GM21526 (cell line): ENCODE data around the gene MCHR1.
"Not testable (repeated sequence)": the region's sequence is repeated elsewhere in the genome, so short reads cannot be mapped to it uniquely, and the experiment has no call there.

Experiments used
- ATAC-seq: cut with Tn5 transposase; IDR thresholded peaks from one replicate; pipeline ENCODE4 v1.9.1; 2021; ENCODE audit warnings: moderate library complexity; ENCODE audit not compliant: unreplicated experiment, low FRiP score

Gene MCHR1

DNA sequence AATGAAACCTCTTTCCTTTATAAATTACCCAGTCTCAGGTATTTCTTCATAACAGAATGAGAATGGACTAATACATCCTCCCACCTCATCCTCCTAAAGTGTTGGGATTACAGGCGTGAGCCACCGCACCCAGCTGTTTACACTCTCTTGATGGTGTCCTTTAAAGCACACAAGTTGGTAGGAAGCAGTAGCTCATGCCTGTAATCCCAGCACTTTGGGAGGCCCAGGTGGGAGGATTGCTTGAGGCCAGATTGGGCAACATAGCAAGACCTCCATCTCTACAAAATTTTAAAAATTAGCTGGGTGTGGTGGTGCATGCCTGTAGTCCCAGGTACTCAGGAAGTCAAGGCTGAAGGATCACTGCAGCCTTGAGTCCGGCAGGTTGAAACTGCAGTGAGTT, 23.3 kb upstream of the MCHR1 start:
- not testable (repeated sequence) for ATAC-seq

DNA sequence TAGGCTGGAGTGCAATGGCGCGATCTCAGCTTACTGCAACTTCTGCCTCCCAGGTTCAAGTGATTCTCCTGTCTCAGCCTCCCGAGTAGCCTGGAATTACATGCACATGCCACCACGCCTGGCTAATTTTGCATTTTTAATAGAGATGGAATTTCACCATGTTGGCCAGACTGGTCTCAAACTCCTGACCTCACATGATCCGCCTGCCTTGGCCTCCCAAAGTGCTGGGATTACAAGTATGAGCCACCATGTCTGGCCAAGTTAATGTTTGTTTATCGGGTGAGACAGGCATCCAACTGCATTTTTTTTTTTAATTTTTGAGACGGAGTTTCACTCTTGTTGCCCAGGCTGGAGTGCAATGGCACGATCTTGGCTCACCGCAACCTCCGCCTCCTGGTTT, 22.6 kb upstream of the MCHR1 start:
- not testable (repeated sequence) for ATAC-seq

DNA sequence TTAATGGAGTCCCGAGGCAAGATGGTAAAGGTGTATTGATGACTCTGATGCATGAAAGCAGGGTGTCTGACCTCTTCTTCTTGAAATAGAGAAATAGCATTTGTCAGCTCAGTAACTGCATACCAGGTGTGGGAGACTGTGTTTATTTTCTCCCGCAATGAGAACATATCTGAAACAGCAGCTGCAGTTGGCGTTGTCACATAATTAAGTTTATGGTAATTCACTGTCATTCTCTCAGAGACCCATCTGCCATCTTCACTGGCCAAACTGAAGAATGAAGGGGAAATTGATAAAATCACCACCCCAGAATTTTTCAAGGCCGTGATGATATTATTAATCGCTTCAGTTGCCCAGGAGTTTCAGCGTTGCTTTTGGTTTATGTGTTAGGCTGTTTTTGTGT, 20.1 kb upstream of the MCHR1 start:
- no peak for ATAC-seq

DNA sequence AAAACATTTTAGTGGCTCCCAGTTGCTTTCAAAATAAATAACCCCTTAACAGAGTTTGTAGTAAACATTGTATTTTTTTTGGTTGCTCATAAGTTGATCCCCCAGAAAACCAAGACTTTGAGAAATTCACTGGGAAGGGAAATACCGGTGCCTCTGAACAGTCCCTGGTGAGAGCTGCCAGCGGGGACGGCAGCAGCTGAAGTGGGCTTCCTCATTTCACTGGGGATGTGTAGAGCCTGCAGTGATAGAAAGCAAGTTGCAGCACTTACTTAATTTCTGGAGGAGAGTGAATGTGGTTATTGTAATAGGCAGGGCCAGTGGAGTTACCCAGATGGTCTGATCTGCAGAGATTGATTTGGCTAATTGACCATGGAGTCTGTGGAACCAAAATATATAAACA, 18.6 kb upstream of the MCHR1 start:
- ATAC-seq = no peak

DNA sequence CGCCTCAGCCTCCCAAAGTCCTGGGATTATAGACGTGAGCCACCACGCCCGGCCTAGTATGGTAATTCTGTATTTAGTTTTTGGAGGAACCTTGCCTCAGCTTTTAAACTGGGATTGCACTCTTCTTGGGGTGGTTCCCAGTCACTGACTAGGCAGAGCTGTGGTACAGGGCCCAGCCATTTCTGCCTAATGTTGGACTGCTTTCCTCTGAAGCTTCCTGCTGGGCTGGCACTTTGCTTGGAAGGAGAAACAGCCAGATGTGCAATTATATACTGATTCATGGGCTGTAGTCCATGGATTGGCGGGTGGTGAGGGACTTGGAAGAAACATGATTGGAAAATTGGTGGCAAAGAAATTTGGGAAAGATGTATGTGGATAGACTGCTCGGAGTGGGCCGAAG, 17.6 kb upstream of the MCHR1 start:
- no peak for ATAC-seq

DNA sequence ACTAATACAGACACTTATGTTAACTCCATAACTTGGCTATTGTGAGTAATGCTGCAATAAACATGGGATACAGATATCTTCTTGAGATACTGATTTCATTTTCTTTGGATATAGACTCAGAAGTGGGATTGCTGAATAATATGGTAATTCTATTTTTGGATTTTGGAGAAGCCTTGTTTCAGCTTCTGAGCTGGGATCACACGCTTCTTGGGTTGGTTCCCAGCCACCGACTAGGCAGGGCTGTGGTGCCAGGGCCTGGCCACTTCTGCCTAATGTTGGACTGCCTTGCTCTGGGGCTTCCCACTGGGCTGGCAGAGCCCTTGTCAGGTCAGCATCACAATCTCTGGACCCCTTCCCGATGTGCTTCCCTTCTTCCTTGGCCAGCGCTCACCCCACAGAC, 14.0 kb upstream of the MCHR1 start:
- ATAC-seq = no peak

DNA sequence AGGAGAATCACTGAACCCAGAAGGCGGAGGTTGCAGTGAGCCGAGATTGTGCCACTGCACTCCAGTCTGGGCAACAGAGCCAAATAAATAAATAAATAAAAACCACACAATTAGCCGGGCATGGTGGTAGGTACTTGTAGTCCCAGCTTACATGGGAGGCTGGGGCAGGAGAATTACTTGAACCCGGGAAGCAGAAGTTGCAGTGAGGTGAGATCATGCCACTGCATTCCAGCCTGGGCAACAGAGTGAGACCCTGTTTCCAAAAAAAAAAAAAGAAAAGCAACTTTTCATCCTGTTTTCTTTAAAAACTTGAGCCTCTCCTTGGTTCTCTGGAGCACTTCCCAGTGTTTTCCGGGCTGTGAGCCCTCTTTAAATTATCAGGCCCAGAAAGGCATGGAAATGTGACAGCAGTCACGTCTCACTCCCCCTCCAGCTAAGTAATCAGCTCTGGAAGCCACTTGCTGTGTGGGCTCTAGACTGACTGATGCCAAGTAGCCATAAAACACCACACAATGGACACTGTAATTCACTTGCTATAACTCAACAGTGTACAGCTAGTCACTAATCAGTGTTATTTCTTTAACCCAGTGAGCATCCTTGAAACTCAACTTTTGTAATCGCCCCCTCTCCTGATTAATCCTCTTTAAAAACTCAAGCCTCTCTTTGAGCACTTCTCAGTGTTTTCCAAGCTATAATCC, 13.0 kb upstream of the MCHR1 start:
- no peak for ATAC-seq

DNA sequence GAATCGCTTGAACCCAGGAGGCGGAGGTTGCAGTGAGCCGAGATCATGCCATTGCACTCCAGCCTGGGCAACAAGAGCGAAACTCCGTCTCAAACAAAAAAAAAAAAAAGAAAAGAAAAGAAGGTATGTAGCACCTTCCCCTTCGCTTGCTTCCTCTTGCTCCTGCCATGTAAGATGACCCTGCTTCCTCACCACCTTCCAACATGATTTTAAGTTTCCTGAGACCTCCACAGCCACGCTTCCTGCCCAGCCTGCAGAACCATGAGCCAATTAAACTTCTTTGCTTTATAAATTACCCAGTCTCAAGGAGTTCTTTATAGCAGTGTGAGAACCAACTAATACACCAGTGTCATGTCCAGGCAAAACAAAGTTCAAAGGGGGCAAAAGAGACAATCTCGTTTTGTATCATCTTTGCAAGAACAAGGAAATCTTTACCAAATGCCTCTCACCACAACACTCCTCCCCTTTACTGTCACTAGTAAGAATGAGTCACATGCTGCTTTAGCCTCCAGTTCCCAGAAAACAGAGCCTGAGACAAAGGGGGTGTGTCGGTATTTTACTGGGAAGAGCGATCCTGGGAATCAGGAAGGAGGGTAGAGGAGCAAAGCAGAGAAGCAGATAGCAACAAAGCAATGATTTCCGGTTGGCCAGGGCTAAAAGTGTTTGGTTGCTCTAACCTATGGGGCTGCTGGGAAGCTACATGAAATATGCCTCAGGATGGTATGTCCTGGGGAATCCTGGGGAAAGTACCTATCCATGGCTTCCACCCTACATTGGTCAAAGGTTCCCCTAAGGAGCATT, 10.5 kb upstream of the MCHR1 start:
- no peak for ATAC-seq

DNA sequence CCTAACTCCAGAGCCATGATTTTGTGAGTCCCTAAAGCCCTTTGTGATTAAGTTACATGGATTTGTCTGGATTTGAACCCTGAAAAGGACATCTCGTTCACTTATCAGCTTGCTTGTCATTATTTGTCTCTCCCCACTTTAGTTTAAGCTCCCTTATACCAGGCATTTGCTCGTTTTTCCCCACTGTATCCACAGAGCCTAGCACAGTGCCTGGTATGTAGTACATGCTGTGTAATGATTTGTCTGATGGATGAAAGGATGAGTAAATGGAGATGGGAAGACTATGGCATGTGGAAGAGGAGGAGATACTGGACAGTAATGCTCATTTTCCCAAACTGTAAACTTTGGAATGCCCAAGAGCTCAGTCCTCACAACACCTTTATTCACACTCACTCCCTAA, 9.2 kb upstream of the MCHR1 start:
- ATAC-seq = no peak

DNA sequence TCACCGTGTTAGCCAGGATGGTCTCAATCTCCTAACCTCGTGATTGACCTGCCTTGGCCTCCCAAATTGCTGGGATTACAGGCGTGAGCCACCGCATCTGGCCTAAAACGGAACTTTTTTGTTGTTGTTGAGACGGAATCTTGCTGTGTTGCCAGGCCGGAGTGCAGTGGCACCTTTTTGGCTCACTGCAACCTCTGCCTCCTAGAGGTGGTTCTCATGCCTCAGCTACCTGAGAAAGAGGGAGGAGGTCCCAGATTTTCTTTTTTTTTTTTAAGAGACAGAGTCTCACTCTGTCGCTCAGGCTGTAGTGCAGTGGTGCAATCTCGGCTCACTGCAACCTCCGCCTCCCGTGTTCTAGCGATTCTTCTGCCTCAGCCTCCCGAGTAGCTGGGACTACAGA, 7.9 kb upstream of the MCHR1 start:
- no peak for ATAC-seq

DNA sequence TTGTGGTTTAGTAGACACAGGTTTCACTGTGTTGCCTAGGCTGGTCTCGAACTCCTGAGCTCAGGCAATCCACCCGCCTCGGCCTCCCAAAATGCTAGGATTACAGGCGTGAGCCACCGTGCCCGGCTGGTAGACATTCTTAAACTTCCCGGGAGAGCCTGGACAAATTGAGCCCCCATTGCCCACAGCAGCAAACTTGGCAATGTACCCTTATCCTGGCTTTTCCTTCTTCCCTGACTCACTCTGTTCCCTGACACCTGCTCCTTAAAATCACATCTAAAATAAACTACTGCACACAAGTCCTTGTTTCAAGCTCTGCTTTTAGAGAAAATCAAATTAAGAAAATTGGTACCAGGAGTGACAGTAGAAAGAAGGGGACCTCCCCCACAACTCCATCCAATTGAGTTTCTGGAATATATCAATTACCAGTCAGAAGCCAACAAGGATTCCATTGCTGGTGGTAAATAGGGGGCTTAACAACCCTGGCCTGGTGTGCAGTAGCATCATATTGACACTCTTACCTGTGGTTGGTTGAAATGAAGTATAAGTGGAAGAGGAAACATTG, 7.4 kb upstream of the MCHR1 start:
- no peak for ATAC-seq

DNA sequence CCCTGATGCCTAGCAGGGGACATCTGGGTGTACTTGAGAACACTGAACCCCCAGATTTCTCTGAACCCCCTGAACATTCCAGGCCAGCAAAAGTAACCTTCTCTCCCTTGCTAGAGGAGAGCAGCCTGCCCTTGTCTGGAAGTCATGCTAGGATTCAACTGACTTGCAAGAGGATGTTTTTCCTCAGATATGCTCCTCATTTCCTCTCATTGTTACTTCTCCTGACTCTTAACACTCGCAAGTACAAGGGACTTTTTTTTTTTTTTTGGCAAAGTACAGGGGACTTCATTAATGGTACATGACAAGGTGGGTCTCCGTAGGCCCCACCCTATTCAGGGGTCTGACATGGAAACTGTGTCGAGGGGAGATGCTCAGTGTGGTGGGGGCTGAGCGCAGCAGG, 6.3 kb upstream of the MCHR1 start:
- no peak for ATAC-seq

DNA sequence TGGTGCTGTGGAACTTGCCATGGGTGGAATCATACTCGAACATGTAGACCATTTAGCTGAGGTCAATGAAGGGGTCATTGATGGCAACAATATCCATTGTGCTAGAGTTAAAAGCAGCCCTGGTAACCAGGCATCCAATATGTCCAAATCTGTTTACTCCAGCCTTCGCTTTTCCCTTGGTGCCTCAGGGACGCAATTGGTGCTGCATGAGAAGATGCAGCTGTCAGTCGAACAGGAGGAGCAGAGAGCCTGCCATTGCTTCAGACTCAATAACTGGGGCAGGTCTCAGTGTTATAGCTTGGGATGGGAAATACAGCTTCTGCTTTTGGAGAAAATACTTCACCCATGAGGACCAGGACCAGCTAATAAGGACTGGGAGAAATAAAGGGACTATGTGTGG, 5.0 kb upstream of the MCHR1 start:
- ATAC-seq = no peak

DNA sequence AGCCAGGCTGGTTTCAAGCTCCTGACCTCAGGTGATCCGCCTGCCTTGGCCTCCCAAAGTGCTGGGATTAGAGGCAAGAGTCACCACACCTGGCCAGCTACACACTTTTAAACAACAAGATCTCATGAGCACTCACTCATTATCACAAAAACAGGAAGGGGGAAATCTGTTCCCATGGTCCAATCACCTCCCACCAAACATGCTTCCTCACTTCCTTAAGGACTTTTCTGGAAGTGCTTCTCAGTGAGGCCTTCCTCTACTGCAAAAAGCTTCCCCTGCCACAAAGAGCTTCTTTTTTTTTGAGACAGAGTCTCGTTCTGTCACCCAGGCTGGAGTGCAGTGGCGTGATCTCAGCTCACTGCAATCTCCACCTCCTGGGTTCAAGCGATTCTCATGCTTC, 3.1 kb upstream of the MCHR1 start:
- ATAC-seq = not testable (repeated sequence)

DNA sequence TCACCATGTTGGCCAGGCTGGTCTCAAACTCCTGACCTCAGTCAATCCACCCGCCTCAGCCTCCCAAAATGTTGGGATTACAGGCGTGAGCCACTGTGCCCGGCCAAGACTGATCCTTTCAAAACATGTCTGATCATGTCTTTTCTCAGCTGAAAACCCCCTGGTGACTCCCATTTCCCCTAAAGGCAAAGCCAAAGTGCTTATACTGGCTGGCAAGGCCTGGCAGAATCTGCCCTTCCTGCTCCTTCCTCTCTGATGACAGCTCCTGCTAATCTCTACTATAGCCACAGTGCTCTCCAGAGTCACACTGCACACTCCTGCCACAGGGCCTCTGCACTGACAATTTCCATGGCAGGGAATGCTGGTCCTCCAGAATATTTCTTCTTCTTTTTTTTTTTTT, 2.6 kb upstream of the MCHR1 start:
- no peak for ATAC-seq

DNA sequence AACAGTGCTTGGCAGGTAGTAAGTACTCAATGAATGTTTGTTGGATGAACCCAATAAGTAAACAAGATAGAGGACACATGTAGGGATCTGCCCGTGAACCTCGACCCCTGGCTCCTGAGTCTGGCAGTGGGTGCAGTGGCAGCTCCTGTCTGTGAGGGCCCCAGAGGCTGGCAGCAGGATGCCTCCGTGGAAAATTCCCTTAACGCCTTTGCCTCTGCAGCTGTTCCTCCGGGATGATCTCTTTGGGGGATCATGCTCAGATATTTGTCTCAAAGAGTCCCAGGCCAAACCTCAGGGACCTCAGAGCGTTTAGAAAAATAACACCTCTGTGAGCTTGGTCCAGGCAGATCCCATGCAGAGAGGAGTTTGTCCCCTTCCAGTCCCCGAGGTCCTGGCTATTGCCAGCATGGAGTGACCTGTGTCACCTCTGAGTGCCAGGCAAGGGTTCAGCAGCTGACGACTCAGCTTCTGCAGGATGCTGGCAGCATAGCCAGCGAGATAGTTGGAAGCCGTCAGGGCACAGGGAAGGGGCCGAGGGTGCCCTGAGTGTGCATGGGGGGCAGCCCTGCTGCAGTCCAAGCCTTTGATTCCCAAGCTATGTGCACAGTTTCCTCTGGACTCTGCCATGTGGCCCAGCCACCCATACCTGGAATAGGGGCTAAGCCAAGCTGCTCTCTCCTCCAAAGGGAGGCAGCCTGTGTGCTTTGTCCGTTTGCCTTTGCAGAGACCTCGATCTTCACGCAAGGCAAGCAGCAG, 613 bp upstream of the MCHR1 start:
- ATAC-seq = no peak

DNA sequence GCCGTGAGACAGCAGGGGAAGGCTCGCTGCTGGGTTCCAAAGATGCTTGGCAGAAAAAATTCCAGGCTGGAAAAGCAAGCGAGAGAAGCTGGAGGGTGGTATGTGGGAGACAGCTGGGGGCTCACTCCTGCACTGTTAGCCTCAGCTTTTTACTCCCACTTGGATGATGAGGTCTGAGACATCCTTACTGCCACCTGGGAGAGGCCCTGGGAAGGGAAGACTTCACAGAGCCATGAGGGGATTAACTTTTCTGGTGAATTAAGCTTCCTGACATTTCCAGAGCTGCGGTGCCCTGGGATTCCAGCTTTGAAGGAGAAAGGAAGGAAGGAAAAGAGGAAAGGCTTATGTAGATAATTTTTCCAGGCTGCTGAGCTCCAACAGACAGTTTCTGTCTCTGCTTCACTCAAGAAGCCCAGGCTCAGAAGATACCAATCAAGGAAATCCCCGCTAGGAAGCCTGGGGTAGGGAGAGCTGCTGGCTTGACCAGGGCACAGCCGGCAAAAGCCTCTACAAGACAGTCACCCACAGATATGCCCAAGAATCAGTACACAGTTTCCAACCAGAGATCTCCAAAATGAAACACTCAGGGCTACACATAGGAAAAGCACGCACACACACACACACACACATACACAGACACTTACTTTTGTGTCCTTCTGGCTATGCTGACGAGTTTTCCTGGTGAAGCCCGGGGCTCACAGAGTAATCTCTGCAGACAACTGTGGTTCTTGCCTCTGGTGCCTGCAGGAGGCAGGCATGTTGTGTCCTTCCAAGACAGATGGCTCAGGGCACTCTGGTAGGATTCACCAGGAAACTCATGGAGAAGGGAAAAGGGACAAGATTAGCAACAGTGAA, 907 bp downstream of the MCHR1 start:
- no peak for ATAC-seq

DNA sequence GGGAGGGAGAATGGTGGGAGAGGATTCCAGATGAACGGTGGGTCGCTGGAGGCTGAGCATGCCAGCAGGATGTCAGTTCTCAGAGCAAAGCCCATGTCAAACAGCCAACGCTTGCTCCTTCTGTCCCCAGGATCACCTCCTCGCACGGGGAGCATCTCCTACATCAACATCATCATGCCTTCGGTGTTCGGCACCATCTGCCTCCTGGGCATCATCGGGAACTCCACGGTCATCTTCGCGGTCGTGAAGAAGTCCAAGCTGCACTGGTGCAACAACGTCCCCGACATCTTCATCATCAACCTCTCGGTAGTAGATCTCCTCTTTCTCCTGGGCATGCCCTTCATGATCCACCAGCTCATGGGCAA, 1.5 kb downstream of the MCHR1 start:
- ATAC-seq = no peak

DNA sequence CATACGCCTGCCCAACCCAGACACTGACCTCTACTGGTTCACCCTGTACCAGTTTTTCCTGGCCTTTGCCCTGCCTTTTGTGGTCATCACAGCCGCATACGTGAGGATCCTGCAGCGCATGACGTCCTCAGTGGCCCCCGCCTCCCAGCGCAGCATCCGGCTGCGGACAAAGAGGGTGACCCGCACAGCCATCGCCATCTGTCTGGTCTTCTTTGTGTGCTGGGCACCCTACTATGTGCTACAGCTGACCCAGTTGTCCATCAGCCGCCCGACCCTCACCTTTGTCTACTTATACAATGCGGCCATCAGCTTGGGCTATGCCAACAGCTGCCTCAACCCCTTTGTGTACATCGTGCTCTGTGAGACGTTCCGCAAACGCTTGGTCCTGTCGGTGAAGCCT, 2.2 kb downstream of the MCHR1 start:
- no peak for ATAC-seq

DNA sequence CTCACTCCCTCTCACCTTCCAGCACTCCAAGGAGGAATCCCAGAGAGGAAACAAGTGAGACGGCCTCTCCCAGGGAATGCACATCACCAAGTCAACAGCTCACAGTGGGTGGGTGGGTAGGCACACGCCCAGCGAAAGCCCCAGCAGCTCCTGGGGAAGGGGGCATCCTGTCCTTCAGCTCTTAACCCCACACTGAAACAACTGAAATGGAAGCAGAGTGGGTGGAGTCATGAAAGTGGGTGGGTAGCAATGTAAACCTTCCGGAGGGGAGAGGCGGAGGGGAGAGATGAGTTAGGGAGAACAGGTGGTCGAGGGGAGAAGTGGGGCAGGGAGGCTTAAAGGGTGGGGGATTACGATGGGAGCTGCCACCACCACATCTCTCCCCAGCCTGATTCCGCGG, 5.4 kb downstream of the MCHR1 start:
- no peak for ATAC-seq
